HCT116 (cell line): ENCODE data around the gene PNPO. TPM values are rescaled to one million over a fixed set of nuclear protein-coding genes. Genes with fewer than 3 reads are reported as not detected.

ENCODE experiments used
- ATAC-seq: fragments of 200-7000 bp; cut with Tn5 transposase; 2 replicates; pipeline ENCODE4 v1.9.1; 2020; ENCODE audit warnings: mild to moderate bottlenecking, moderate library complexity
- BruUV-seq: library from RNA; stranded (reverse); fragments of 400-500 nt; replicated peaks from 2 replicates; lab custom pipeline; 2021; lab: Mats Ljungman, UMichigan
- CTCF ChIA-PET: fragments of 300-600 bp; sonication (Branson Sonifier 250); formaldehyde crosslinking; loops from one replicate; lab custom pipeline; 2021; ENCODE audit warnings: antibody characterized with exemption; lab: Charles Lee
- POLR2A ChIA-PET: fragments of 300-600, 350-600 bp; sonication (Branson Sonifier 250); formaldehyde crosslinking; loops from one replicate; lab custom pipeline; 2021; ENCODE audit warnings: antibody characterized with exemption; lab: Charles Lee
- RAD21 ChIA-PET, 2 experiments: fragments of 300-600 bp; sonication (Branson Sonifier 250); formaldehyde crosslinking; loops; one replicate each; lab custom pipeline; 2023; ENCODE audit warnings: low total read pairs in 2 of 2; ENCODE audit not compliant: uncharacterized antibody in 2 of 2, unreplicated experiment in 2 of 2, low non-redundant PET in 1 of 2; lab: Charles Lee
- DNase-seq: peaks from one replicate; pipeline ENCODE4 v3.0.0-alpha.2; 2010; ENCODE audit warnings: low read depth, low spot score
- H2AFZ ChIP-seq: fragments of 200-600 bp; shearing (Covaris generic), sonication (generic); 2 replicates; pipeline ENCODE4 v1.6.1; 2017; ENCODE audit warnings: low read depth, mixed run types, mixed read lengths, antibody characterized with exemption, low read length; ENCODE audit not compliant: poor library complexity, severe bottlenecking
- H3K27ac ChIP-seq: 2 replicates; pipeline ENCODE4 v1.5.1; 2012; ENCODE audit warnings: low read depth, low read length
- H3K27me3 ChIP-seq: fragments of 200-600 bp; sonication (generic); 2 replicates; pipeline ENCODE4 v1.6.1; 2016; ENCODE audit warnings: mixed run types, low read length, mixed read lengths; ENCODE audit not compliant: insufficient read depth
- H3K36me3 ChIP-seq, 2 experiments: fragments of 200-500 bp in 1 of 2; fragments of 200-600 bp in 1 of 2; sonication (Bioruptor generic) in 1 of 2; sonication (generic) in 1 of 2; 2 replicates each; pipeline versions ENCODE4 v1.5.1 to v1.6.1; 2014 to 2016; ENCODE audit warnings: low read length in 2 of 2, inconsistent platforms in 1 of 2, mixed read lengths in 1 of 2, mixed run types in 1 of 2; ENCODE audit not compliant: insufficient read depth in 2 of 2, control insufficient read depth in 1 of 2
- H3K4me1 ChIP-seq, 2 experiments: fragments of 200-600 bp in 1 of 2; sonication (generic) in 1 of 2; 2 replicates each; pipeline versions ENCODE4 v1.5.1 to v1.6.1; 2012 to 2017; ENCODE audit warnings: low read length in 2 of 2, inconsistent platforms in 1 of 2, mild to moderate bottlenecking in 1 of 2, mixed read lengths in 1 of 2, mixed run types in 1 of 2, moderate library complexity in 1 of 2; ENCODE audit not compliant: insufficient read depth in 2 of 2, control insufficient read depth in 1 of 2
- H3K4me2 ChIP-seq: fragments of 200-600 bp; sonication (generic); 2 replicates; pipeline ENCODE4 v1.6.1; 2017; ENCODE audit warnings: mixed run types, low read length, mixed read lengths
- H3K4me3 ChIP-seq, 2 experiments: fragments of 200-600 bp in 1 of 2; sonication (generic) in 1 of 2; replicated peaks in 1 of 2; 2 replicates each; pipeline ENCODE4 v1.5.1; 2011 to 2016; ENCODE audit warnings: low read length in 2 of 2, control low read depth in 1 of 2, low read depth in 1 of 2, mild to moderate bottlenecking in 1 of 2, mixed read lengths in 1 of 2, mixed run types in 1 of 2
- H3K79me2 ChIP-seq: fragments of 200-600 bp; sonication (generic); 2 replicates; pipeline ENCODE4 v1.6.1; 2017; ENCODE audit warnings: mild to moderate bottlenecking, mixed run types, low read length, moderate library complexity, mixed read lengths; ENCODE audit not compliant: insufficient read depth
- H3K9ac ChIP-seq: fragments of 200-600 bp; sonication (generic); 2 replicates; pipeline ENCODE4 v1.6.1; 2016; ENCODE audit warnings: low read length, mixed read lengths
- H3K9me2 ChIP-seq: fragments of 200-600 bp; sonication (generic), shearing (Covaris generic); 2 replicates; pipeline ENCODE4 v1.6.1; 2017; ENCODE audit warnings: mixed run types, mild to moderate bottlenecking, moderate library complexity; ENCODE audit not compliant: insufficient read depth
- H3K9me3 ChIP-seq, 2 experiments: fragments of 200-500 bp in 1 of 2; fragments of 200-600 bp in 1 of 2; sonication (Bioruptor generic) in 1 of 2; sonication (generic) in 1 of 2; 2 replicates each; pipeline ENCODE4 v1.6.1; 2014 to 2017; ENCODE audit warnings: low read length in 2 of 2, mixed read lengths in 2 of 2, inconsistent platforms in 1 of 2, low read depth in 1 of 2, mild to moderate bottlenecking in 1 of 2, mixed run types in 1 of 2, moderate library complexity in 1 of 2; ENCODE audit not compliant: control insufficient read depth in 1 of 2, insufficient read depth in 1 of 2
- H4K20me1 ChIP-seq: fragments of 200-600 bp; sonication (generic), shearing (Covaris generic); 2 replicates; pipeline ENCODE4 v1.6.1; 2017; ENCODE audit warnings: mixed run types, mild to moderate bottlenecking, moderate library complexity; ENCODE audit not compliant: insufficient read depth
- EGR1 ChIP-seq: IDR thresholded peaks from 2 replicates; pipeline ENCODE4 v1.6.1; 2012; ENCODE audit warnings: low read depth
- ELF1 ChIP-seq: IDR thresholded peaks from 2 replicates; pipeline ENCODE4 v1.6.1; 2012; ENCODE audit warnings: low read depth, borderline replicate concordance
- EZH2 ChIP-seq: fragments of 200-600 bp; sonication (generic); IDR thresholded peaks from 2 replicates; pipeline ENCODE4 v1.6.1; 2017; ENCODE audit warnings: antibody characterized with exemption, mixed run types
- FOSL1 ChIP-seq: IDR thresholded peaks from 2 replicates; pipeline ENCODE4 v1.6.1; 2012; ENCODE audit warnings: low read depth
- POLR2A ChIP-seq: IDR thresholded peaks from 2 replicates; pipeline ENCODE4 v1.7.0; 2011; ENCODE audit warnings: borderline replicate concordance; ENCODE audit not compliant: insufficient read depth, insufficient read length; ENCODE audit errors: extremely low read depth
- POLR2AphosphoS5 ChIP-seq: IDR thresholded peaks from 2 replicates; pipeline ENCODE4 v1.6.1; 2011; ENCODE audit warnings: mild to moderate bottlenecking, low read depth, low read length, moderate library complexity
- RAD21 ChIP-seq: IDR thresholded peaks from 2 replicates; pipeline ENCODE4 v1.6.1; 2012; ENCODE audit warnings: low read depth, mild to moderate bottlenecking
- SP1 ChIP-seq: IDR thresholded peaks from 2 replicates; pipeline ENCODE4 v1.6.1; 2012; ENCODE audit warnings: low read depth
- TCF7L2 ChIP-seq: IDR thresholded peaks from 2 replicates; pipeline ENCODE4 v1.7.0; 2011; ENCODE audit warnings: borderline replicate concordance, inconsistent platforms; ENCODE audit not compliant: insufficient read depth, insufficient read length; ENCODE audit errors: extremely low read depth
- YY1 ChIP-seq: IDR thresholded peaks from 2 replicates; pipeline ENCODE4 v1.6.1; 2011; ENCODE audit warnings: low read length, low read depth, moderate library complexity, mild to moderate bottlenecking; ENCODE audit not compliant: insufficient replicate concordance; ENCODE audit errors: extremely low read depth
- ZFX ChIP-seq: fragments of 450-650 bp; IDR thresholded peaks from 2 replicates; pipeline ENCODE4 v1.6.1; 2017
- ZNF274 ChIP-seq: fragments of 200-500 bp; sonication (Bioruptor generic); IDR thresholded peaks from 2 replicates; pipeline ENCODE4 v1.6.1; 2014; ENCODE audit warnings: mild to moderate bottlenecking, low read depth, low read length, inconsistent platforms
- intact Hi-C: fragments of 100-400 bp; cut with micrococcal nuclease; formaldehyde crosslinking; loops from 2 replicates; pipeline ENCODE4 v1.10.0; 2022
- total RNA-seq: library from RNA; stranded (reverse); gene quantifications from one replicate; pipeline ENCODE4 v1.2.1, GENCODE V29; 2021; ENCODE audit not compliant: unreplicated experiment
- TF ChIP-seq, protein P1 (sequence below): IDR thresholded peaks from 2 replicates; pipeline ENCODE4 v1.6.1; 2012
- TF ChIP-seq, protein P2 (sequence below): IDR thresholded peaks from 2 replicates; pipeline ENCODE4 v1.6.1; 2012; ENCODE audit warnings: low read depth
- TF ChIP-seq, protein P3 (sequence below): IDR thresholded peaks from 2 replicates; pipeline ENCODE4 v1.6.1; 2012
- TF ChIP-seq, protein P4 (sequence below): IDR thresholded peaks from 2 replicates; pipeline ENCODE4 v1.6.1; 2011; ENCODE audit warnings: mild to moderate bottlenecking, low read length, moderate library complexity; ENCODE audit not compliant: insufficient replicate concordance; ENCODE audit errors: extremely low read depth
- TF ChIP-seq, protein P5 (sequence below), 3 experiments: fragments of 200-600 bp in 1 of 3; sonication (generic) in 1 of 3; IDR thresholded peaks in 2 of 3; conservative IDR thresholded peaks in 1 of 3; 2 replicates each; pipeline ENCODE4 v1.5.1; 2012 to 2017; ENCODE audit warnings: low read depth in 2 of 3, low read length in 2 of 3, antibody characterized with exemption in 1 of 3, borderline replicate concordance in 1 of 3, control low read depth in 1 of 3, mild to moderate bottlenecking in 1 of 3, mixed read lengths in 1 of 3, mixed run types in 1 of 3, moderate library complexity in 1 of 3; ENCODE audit not compliant: insufficient read depth in 1 of 3

PNPO gene
- total RNA-seq, 1 experiment from 2014 or later: 74.9 TPM

DNA sequence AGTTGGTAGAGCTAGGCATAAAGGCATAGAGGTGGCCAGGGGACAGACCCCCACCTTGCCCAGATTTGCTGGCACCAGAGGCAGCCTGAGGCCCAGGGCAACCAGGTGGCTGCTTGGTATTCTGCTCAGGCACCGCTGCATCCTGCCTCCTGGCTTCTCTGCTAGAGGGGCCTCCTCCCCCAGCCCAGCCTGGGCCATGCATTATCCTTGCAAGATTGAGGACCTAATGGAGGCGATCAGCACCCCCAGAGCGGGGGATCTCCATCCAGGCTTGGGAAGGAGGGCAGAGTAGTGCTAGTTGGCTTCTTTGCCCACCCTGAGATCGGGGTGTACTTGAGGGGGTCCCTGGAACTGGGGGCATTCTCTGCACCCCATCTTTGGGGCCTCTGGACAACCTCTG, 53.4 kb downstream of the PNPO start:
- H3K27me3 ChIP-seq: no peaks in the 10 kb centered on the region
- POLR2A ChIA-PET: no interaction called here

More for the DNA sequence above, 53.4 kb downstream of the PNPO start:
- ATAC-seq (no peak), DNase-seq (no peak)
- ChIA-PET RAD21 (no interaction called here), CTCF (no interaction called here)
- no peaks in the 10 kb centered on the region for H3K9me2 ChIP-seq
- no peaks in the 10 kb centered on the region for H3K36me3 ChIP-seq
- H3K4me2 ChIP-seq: no peak overlapping the region
- H3K4me3 ChIP-seq: no peak overlapping the region
- H2AFZ ChIP-seq: no peak overlapping the region
- H3K9ac ChIP-seq: no peak overlapping the region
- intact Hi-C loops: no loop called here
- H3K9me3 ChIP-seq: no peaks in the 10 kb centered on the region
- TF ChIP-seq, protein P1, sequence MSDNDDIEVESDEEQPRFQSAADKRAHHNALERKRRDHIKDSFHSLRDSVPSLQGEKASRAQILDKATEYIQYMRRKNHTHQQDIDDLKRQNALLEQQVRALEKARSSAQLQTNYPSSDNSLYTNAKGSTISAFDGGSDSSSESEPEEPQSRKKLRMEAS: no peak
- TF ChIP-seq, protein P2, sequence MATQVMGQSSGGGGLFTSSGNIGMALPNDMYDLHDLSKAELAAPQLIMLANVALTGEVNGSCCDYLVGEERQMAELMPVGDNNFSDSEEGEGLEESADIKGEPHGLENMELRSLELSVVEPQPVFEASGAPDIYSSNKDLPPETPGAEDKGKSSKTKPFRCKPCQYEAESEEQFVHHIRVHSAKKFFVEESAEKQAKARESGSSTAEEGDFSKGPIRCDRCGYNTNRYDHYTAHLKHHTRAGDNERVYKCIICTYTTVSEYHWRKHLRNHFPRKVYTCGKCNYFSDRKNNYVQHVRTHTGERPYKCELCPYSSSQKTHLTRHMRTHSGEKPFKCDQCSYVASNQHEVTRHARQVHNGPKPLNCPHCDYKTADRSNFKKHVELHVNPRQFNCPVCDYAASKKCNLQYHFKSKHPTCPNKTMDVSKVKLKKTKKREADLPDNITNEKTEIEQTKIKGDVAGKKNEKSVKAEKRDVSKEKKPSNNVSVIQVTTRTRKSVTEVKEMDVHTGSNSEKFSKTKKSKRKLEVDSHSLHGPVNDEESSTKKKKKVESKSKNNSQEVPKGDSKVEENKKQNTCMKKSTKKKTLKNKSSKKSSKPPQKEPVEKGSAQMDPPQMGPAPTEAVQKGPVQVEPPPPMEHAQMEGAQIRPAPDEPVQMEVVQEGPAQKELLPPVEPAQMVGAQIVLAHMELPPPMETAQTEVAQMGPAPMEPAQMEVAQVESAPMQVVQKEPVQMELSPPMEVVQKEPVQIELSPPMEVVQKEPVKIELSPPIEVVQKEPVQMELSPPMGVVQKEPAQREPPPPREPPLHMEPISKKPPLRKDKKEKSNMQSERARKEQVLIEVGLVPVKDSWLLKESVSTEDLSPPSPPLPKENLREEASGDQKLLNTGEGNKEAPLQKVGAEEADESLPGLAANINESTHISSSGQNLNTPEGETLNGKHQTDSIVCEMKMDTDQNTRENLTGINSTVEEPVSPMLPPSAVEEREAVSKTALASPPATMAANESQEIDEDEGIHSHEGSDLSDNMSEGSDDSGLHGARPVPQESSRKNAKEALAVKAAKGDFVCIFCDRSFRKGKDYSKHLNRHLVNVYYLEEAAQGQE: no peak
- TF ChIP-seq SP1: no peak
- no peak for TF ChIP-seq RAD21
- TF ChIP-seq, protein P3, sequence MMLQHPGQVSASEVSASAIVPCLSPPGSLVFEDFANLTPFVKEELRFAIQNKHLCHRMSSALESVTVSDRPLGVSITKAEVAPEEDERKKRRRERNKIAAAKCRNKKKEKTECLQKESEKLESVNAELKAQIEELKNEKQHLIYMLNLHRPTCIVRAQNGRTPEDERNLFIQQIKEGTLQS: no peak
- TF ChIP-seq FOSL1: no peak
- TF ChIP-seq EZH2: no peak
- TF ChIP-seq EGR1: no peak
- TF ChIP-seq, protein P4, sequence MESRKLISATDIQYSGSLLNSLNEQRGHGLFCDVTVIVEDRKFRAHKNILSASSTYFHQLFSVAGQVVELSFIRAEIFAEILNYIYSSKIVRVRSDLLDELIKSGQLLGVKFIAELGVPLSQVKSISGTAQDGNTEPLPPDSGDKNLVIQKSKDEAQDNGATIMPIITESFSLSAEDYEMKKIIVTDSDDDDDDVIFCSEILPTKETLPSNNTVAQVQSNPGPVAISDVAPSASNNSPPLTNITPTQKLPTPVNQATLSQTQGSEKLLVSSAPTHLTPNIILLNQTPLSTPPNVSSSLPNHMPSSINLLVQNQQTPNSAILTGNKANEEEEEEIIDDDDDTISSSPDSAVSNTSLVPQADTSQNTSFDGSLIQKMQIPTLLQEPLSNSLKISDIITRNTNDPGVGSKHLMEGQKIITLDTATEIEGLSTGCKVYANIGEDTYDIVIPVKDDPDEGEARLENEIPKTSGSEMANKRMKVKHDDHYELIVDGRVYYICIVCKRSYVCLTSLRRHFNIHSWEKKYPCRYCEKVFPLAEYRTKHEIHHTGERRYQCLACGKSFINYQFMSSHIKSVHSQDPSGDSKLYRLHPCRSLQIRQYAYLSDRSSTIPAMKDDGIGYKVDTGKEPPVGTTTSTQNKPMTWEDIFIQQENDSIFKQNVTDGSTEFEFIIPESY: no peak
- TF ChIP-seq, protein P5, sequence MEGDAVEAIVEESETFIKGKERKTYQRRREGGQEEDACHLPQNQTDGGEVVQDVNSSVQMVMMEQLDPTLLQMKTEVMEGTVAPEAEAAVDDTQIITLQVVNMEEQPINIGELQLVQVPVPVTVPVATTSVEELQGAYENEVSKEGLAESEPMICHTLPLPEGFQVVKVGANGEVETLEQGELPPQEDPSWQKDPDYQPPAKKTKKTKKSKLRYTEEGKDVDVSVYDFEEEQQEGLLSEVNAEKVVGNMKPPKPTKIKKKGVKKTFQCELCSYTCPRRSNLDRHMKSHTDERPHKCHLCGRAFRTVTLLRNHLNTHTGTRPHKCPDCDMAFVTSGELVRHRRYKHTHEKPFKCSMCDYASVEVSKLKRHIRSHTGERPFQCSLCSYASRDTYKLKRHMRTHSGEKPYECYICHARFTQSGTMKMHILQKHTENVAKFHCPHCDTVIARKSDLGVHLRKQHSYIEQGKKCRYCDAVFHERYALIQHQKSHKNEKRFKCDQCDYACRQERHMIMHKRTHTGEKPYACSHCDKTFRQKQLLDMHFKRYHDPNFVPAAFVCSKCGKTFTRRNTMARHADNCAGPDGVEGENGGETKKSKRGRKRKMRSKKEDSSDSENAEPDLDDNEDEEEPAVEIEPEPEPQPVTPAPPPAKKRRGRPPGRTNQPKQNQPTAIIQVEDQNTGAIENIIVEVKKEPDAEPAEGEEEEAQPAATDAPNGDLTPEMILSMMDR (IDR thresholded peaks at IDR 0.05 in 2 of 3, conservative IDR thresholded peaks at IDR 0.05 in 1 of 3; ENCODE audit: borderline replicate concordance in 1 of 3, insufficient read depth in 1 of 3, low read depth in 2 of 3, low read length in 2 of 3): no peak
- TF ChIP-seq POLR2AphosphoS5: no peak
- no peak for TF ChIP-seq POLR2A
- TF ChIP-seq ZNF274: no peak
- no peak for TF ChIP-seq YY1
- no peak for TF ChIP-seq TCF7L2
- no peak for TF ChIP-seq ZFX
- no peak for TF ChIP-seq ELF1
- H4K20me1 ChIP-seq: no peaks in the 10 kb centered on the region
- H3K79me2 ChIP-seq: no peaks in the 10 kb centered on the region
- BruUV-seq: no TSS peak
- H3K4me1 ChIP-seq: peaks cover 0 to 4% of the 10 kb centered on the region in 2 experiments; a peak in 2 of 4 replicates
- H3K27ac ChIP-seq: no peak overlapping the region
